ENCODE data around the gene RND2.

DNA sequence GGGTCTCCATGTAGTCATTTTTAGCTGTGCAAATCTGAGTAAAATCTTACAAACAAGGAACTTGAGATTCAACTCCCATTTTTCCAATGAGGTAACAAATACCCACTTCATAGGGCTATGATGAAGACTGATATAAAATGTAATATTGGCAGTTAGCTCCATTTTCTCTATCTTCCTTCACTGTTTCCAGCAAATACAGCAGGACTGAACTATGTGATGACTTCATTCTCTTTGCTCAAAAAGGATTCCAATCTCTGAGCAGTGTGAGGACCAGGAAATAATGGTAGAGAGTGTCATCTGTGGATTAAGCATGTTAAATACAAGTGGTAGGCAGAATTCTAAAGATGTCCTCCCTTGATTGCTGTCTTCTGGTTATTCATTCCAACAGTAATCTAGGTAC is 18.3 kb downstream of the RND2 start:
- TF ChIP-seq, protein P1, sequence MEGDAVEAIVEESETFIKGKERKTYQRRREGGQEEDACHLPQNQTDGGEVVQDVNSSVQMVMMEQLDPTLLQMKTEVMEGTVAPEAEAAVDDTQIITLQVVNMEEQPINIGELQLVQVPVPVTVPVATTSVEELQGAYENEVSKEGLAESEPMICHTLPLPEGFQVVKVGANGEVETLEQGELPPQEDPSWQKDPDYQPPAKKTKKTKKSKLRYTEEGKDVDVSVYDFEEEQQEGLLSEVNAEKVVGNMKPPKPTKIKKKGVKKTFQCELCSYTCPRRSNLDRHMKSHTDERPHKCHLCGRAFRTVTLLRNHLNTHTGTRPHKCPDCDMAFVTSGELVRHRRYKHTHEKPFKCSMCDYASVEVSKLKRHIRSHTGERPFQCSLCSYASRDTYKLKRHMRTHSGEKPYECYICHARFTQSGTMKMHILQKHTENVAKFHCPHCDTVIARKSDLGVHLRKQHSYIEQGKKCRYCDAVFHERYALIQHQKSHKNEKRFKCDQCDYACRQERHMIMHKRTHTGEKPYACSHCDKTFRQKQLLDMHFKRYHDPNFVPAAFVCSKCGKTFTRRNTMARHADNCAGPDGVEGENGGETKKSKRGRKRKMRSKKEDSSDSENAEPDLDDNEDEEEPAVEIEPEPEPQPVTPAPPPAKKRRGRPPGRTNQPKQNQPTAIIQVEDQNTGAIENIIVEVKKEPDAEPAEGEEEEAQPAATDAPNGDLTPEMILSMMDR (IDR thresholded peaks at IDR 0.05) = no peak
- TF ChIP-seq POLR2A (IDR thresholded peaks at IDR 0.05) = no peak
- TF ChIP-seq EP300 (IDR thresholded peaks at IDR 0.05) = no peak

Data from gastroesophageal sphincter (tissue), 3 donors.